K562 (cell line): ENCODE data around the gene DBP. TPM values are rescaled to one million over a fixed set of nuclear protein-coding genes. Genes with fewer than 3 reads are reported as not detected.

ENCODE experiments used
- ATAC-seq: fragments of 200-7000 bp; cut with Tn5 transposase; 3 replicates; pipeline ENCODE4 v1.9.1; 2020; ENCODE audit warnings: moderate library complexity
- BruUV-seq: library from RNA; stranded (reverse); fragments of 400-500 nt; replicated peaks from 2 replicates; lab custom pipeline; 2021; lab: Mats Ljungman, UMichigan
- CTCF ChIA-PET: fragments of 300-600 bp; formaldehyde crosslinking; extraction: SDS; loops from one replicate; lab custom pipeline; 2021; ENCODE audit warnings: low intra/inter-chr PET ratio; lab: Yijun Ruan, JAX
- POLR2A ChIA-PET: fragments of 300-600, 350-650 bp; sonication (Branson Sonifier 250); formaldehyde crosslinking; extraction: SDS; loops from one replicate; lab custom pipeline; 2021; ENCODE audit warnings: antibody characterized with exemption, inconsistent platforms; lab: Yijun Ruan, JAX
- DNase-seq, 4 experiments: peaks; one replicate each; pipeline versions ENCODE4 v3.0.0 to v3.0.0-alpha.2; 2011 to 2018; ENCODE audit warnings: low spot score in 3 of 4, mixed read lengths in 3 of 4; ENCODE audit errors: extremely low read depth in 1 of 4
- FAIRE-seq: peaks from 2 replicates; lab custom pipeline; 2011; peaks lifted over from hg19 to GRCh38; lab: Jason Lieb, UNC
- H2AFZ ChIP-seq: 2 replicates; pipeline ENCODE4 v1.6.0; 2011; ENCODE audit warnings: low read depth, low read length, control low read depth, inconsistent platforms
- H3K27ac ChIP-seq: fragments of 200-600 bp; 3 replicates; pipeline ENCODE4 v1.8.0; 2011; ENCODE audit warnings: low read depth, mild to moderate bottlenecking, control low read depth, inconsistent platforms, low read length, moderate library complexity, mixed read lengths; ENCODE audit errors: extremely low read depth
- H3K27me3 ChIP-seq, 2 experiments: fragments of 300-600 bp in 1 of 2; 2 replicates in 1 of 2; 3 replicates in 1 of 2; pipeline versions ENCODE4 v1.6.0 to v1.8.0; 2011; ENCODE audit warnings: inconsistent platforms in 2 of 2, low read length in 2 of 2, mild to moderate bottlenecking in 1 of 2, mixed read lengths in 1 of 2, moderate library complexity in 1 of 2; ENCODE audit not compliant: control insufficient read depth in 2 of 2, insufficient read depth in 2 of 2
- H3K36me3 ChIP-seq: fragments of 300-600 bp; 3 replicates; pipeline ENCODE4 v1.8.0; 2011; ENCODE audit warnings: mild to moderate bottlenecking, low read length, inconsistent platforms; ENCODE audit not compliant: control insufficient read depth, insufficient read depth
- H3K4me1 ChIP-seq, 2 experiments: fragments of 200-600 bp in 1 of 2; replicated peaks in 1 of 2; 2 replicates in 1 of 2; 3 replicates in 1 of 2; pipeline versions ENCODE4 v1.5.1 to v1.8.0; 2011; ENCODE audit warnings: inconsistent platforms in 2 of 2, low read length in 2 of 2, mild to moderate bottlenecking in 1 of 2, mixed read lengths in 1 of 2, moderate library complexity in 1 of 2; ENCODE audit not compliant: control insufficient read depth in 2 of 2, insufficient read depth in 2 of 2
- H3K4me2 ChIP-seq: 2 replicates; pipeline ENCODE4 v1.6.1; 2011; ENCODE audit warnings: low read length, control low read depth, inconsistent platforms, mixed read lengths; ENCODE audit not compliant: insufficient read depth
- H3K4me3 ChIP-seq: fragments of 200-600 bp; sonication (generic), shearing (Covaris generic); 2 replicates; pipeline ENCODE4 v1.5.1; 2016; ENCODE audit warnings: control low read depth, inconsistent platforms
- H3K79me2 ChIP-seq: fragments of 200-600 bp; 3 replicates; pipeline ENCODE4 v1.8.0; 2011; ENCODE audit warnings: low read length, inconsistent platforms; ENCODE audit not compliant: control insufficient read depth, insufficient read depth
- H3K9ac ChIP-seq, 2 experiments: 2 replicates each; pipeline versions ENCODE4 v1.6.0 to v1.6.1; 2011; ENCODE audit warnings: low read depth in 2 of 2, low read length in 2 of 2, control low read depth in 1 of 2, inconsistent platforms in 1 of 2, mild to moderate bottlenecking in 1 of 2, mixed read lengths in 1 of 2; ENCODE audit not compliant: insufficient read depth in 1 of 2
- H3K9me1 ChIP-seq: one replicate; pipeline ENCODE4 v1.6.0; 2011; ENCODE audit warnings: inconsistent platforms, mild to moderate bottlenecking, low read length, moderate library complexity; ENCODE audit not compliant: control insufficient read depth, insufficient read depth
- H3K9me3 ChIP-seq: replicated peaks from 2 replicates; pipeline ENCODE4 v1.5.1; 2011; ENCODE audit warnings: low read depth, low read length, inconsistent platforms; ENCODE audit not compliant: control insufficient read depth, insufficient read depth
- H4K20me1 ChIP-seq: replicated peaks from 2 replicates; pipeline ENCODE4 v1.6.1; 2011; ENCODE audit warnings: low read length, inconsistent platforms, mixed read lengths; ENCODE audit not compliant: control insufficient read depth, insufficient read depth
- IRF2 ChIP-seq: sonication (generic); formaldehyde crosslinking; IDR thresholded peaks from 2 replicates; pipeline ENCODE4 v1.8.1; 2022; ENCODE audit warnings: mild to moderate bottlenecking, missing genetic modification reagents
- MAX ChIP-seq: sonication (generic); formaldehyde crosslinking; IDR thresholded peaks from 2 replicates; pipeline ENCODE4 v1.9.0; 2022; ENCODE audit warnings: mild to moderate bottlenecking, missing genetic modification reagents
- REST ChIP-seq, 2 experiments: fragments of 450-650 bp; formaldehyde crosslinking in 1 of 2; IDR thresholded peaks; 2 replicates each; pipeline versions ENCODE4 v1.4.0 to v1.6.1; 2014 to 2020; ENCODE audit warnings: mild to moderate bottlenecking in 2 of 2, borderline replicate concordance in 1 of 2, low read depth in 1 of 2
- TSC22D4 ChIP-seq: fragments of 450-650 bp; IDR thresholded peaks from 2 replicates; pipeline ENCODE4 v1.6.1; 2016; ENCODE audit warnings: missing genetic modification characterization, missing biosample characterization, control low read depth
- UBTF ChIP-seq, 2 experiments: IDR thresholded peaks; 2 replicates each; pipeline ENCODE4 v1.6.1; 2012; ENCODE audit warnings: improper control_type of control experiment in 2 of 2, low read depth in 2 of 2, low read length in 2 of 2, borderline replicate concordance in 1 of 2
- ZBTB26 ChIP-seq: fragments of 450-650 bp; formaldehyde crosslinking; IDR thresholded peaks from 2 replicates; pipeline ENCODE4 v1.4.0; 2022; ENCODE audit warnings: missing genetic modification characterization
- WGBS: fragments of 100-300 bp; shearing (Covaris generic); methylation state at CpG from one replicate; pipeline ENCODE4 v1.1.6; 2016; ENCODE audit warnings: low coverage, mixed read lengths; ENCODE audit not compliant: insufficient coverage; ENCODE audit errors: missing lambda C conversion rate; 5-methylcytosine and 5-hydroxymethylcytosine counted together
- in situ Hi-C: fragments of 300-500 bp; cut with MboI; formaldehyde crosslinking; loops from 4 replicates; pipeline ENCODE4 v1.15.0; 2018; ENCODE audit warnings: inconsistent platforms, mixed read lengths
- intact Hi-C: fragments of 100-400 bp; cut with micrococcal nuclease; formaldehyde crosslinking; loops from 2 replicates; pipeline ENCODE4 v1.14.2; 2022
- polyA plus RNA-seq, 8 experiments: library from polyadenylated mRNA; depleted of rRNA in 4 of 8; stranded (reverse) in 5 of 8; unstranded in 3 of 8; fragments of >200 nt; fragmentation: Nextera tagmentation in 2 of 8; fragmentation: Illumina TruSeq in 1 of 8; extraction: Ambion mirVana in 2 of 8; extraction: Trizol in 1 of 8; gene quantifications; 2 replicates each; pipeline versions ENCODE4 v1.2.1 to v1.2.3, GENCODE V29; 2011 to 2014; ENCODE audit warnings: inconsistent platforms in 1 of 8, missing spikeins in 1 of 8
- total RNA-seq, 7 experiments: library from RNA; depleted of rRNA in 6 of 7; stranded (reverse); fragments of >200 nt in 6 of 7; fragmentation: Illumina TruSeq in 2 of 7; extraction: Trizol in 2 of 7; gene quantifications; 2 replicates each; pipeline versions ENCODE4 v1.2.1 to v1.2.3, GENCODE V29; 2011 to 2021; ENCODE audit warnings: low replicate concordance in 1 of 7

DBP gene
- total and polyA plus RNA-seq, 9 of the 15 experiments (the other 6 are each of a cell fraction or from before 2014, with no cell fraction given), result 0.25 to 5.5 (median 1.8) TPM

- H3K4me1 ChIP-seq, result peaks cover 13 to 64% of the 10 kb centered on the region in 2 experiments; a peak in 4 of 5 replicates
- peak; percentile 86 to 88 (median 86) for DNase-seq
- BruUV-seq, result no TSS peak
- ATAC-seq, result peak; percentile 92
- no peaks in the 10 kb centered on the region for H3K36me3 ChIP-seq
- ChIA-PET POLR2A (interaction anchor here (0.6 to 1.1 kb wide), 9 partner anchors 8 to 203 kb away, joined by 3 to 6 read pairs (median 4); partner anchors contain the start of gene FUT2), CTCF (interaction anchor here (0.6 to 1.1 kb wide), 4 partner anchors 64 to 137 kb away, joined by 4 to 6 read pairs (median 5); no protein-coding TSS in a partner anchor)
- H3K27ac ChIP-seq, result no peak overlapping the region
- in situ Hi-C loops, result no loop called here
- H3K9ac ChIP-seq, result peak overlapping the region in 1 of 2 experiments; percentile 2; a peak in 1 of 4 replicates
- peak overlapping the region; percentile 81 for H2AFZ ChIP-seq
- no peaks in the 10 kb centered on the region for H3K79me2 ChIP-seq
- no peak overlapping the region; the same call in 1 of the 2 replicates for H3K4me2 ChIP-seq
- WGBS, result 32% methylated on average over 28 of the region's 28 CpGs
- no peaks in the 10 kb centered on the region for H4K20me1 ChIP-seq
- H3K27me3 ChIP-seq, result no peaks in the 10 kb centered on the region
- no peaks in the 10 kb centered on the region for H3K9me3 ChIP-seq
- peak; percentile 96 for FAIRE-seq
- no peak overlapping the region for H3K4me3 ChIP-seq
- no peaks in the 10 kb centered on the region for H3K9me1 ChIP-seq
- intact Hi-C loops, result loop anchor here (1.0 to 2.0 kb wide), 3 partner anchors 40 to 109 kb away; no protein-coding TSS in a partner anchor
- peak; percentile 41; the same call in 1 of the 2 replicates for TF ChIP-seq MAX (CRISPR knock-in tag)
- peak; percentile 65 to 86; a peak in 2 of 4 replicates for TF ChIP-seq UBTF (IDR thresholded peaks at IDR 0.05; ENCODE audit: borderline replicate concordance in 1 of 2, low read depth in 2 of 2, low read length in 2 of 2)
- TF ChIP-seq IRF2 (CRISPR knock-in tag), result no peak
- TF ChIP-seq ZBTB26 (CRISPR knock-in tag), result no peak
- TF ChIP-seq TSC22D4 (tag), result no peak
- peak; percentile 85 for TF ChIP-seq REST (IDR thresholded peaks at IDR 0.05; ENCODE audit: borderline replicate concordance)
- no peak for TF ChIP-seq REST (CRISPR knock-in tag; IDR thresholded peaks at IDR 0.05; ENCODE audit: low read depth)
Observed at GRCh38 chr19:48674921-48675824, 38.0 kb upstream of the DBP start.
